Pons (tissue), 1 donor: ENCODE measurements around the gene PARG.
"Not testable (repeated sequence)": the region's sequence is repeated elsewhere in the genome, so short reads cannot be mapped to it uniquely, and the experiment has no call there.

Source experiments
- DNase-seq: peaks from one replicate; pipeline ENCODE4 v3.0.0-alpha.2; 2016; ENCODE audit warnings: low spot score

The PARG gene

DNA sequence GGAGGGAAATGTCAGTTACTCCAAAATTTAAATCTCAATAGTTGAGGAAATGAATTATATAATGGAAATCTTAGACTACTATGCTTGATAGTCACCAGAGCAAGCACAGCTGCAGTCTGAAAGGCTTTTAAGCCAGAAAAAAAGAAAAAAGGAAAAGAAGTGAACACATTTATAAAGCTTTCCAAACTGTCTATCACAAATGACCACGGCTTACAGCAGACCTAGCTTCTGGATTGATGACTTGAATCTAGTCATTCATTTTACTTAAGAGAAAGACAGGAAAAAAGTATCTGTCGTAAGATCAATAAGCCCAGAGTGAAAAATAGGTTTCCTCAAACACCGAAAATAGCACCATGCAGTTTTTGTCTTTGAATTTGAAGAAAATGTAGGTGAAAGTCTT lies 111.8 kb downstream of the PARG start:
- no peak for DNase-seq

DNA sequence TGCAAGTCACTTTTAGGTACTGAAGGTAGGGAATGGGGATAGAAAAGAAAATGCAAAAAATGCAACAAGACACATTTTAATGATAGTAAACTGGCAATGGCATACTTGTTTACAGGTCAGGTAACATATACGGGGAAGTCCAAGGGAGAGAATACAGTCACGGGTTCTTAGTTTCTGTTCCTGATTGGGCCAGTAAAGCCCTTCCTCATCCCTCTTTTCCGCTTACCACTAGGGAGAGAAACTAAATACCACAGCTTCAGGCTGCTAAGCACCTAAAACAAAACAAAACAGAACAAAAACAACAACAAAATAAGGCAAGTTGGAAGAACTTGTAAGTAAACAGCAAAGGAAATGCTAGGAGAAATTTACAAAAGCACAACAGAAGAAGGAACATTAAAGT lies 114.5 kb downstream of the PARG start:
- DNase-seq = peak; percentile 33

DNA sequence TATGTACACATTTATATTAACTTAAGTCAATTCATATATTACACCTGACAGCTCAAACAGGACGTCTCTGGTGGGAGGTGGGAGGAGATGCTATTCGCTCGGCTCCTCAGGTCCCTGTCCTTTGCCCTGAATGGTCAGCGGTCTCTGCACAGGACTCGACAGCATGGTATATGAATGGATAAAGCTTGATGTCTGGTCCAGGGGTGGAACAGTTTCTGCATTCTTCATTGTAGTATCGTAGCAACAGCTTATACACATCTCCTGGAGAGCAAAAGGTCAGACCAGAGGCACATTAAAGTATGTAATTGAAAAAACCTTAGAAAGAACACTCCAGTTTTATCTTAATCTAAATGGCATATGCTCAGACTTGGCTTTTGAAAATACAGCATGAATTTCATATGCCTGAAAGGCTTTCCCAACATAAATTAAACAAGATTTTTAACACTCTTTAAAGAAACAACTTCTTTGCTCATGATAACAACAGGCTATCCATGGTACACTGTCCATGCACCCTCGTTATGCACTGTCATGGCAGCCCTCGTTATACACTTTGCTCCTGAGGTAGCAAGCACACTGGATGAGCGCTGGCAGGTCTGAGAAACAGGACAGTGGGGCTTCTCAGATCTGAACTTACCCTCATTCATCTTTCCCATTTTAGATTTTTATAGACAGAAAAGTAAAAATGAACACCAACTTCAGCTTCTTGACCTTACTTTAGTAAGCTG lies 122.4 kb downstream of the PARG start:
- no peak for DNase-seq

DNA sequence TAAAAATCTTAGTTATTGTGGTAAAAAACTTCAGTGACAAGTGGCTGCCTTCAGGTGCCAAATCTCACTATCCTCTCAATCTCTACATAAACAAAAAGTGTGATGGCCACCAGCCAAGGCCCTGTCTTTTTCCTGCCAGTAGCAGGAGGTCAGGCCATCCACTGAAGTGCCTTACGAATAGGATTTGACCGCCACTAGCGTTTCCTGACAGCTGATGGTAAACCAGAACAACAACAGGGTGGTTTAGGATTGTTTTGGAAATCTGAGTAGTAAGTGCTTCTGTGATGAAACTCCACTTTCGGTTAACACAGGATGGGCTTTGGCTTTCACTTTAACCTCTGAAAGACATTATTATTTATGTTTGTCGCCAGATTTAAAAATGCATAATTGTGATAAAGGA lies 124.0 kb downstream of the PARG start:
- DNase-seq = no peak

DNA sequence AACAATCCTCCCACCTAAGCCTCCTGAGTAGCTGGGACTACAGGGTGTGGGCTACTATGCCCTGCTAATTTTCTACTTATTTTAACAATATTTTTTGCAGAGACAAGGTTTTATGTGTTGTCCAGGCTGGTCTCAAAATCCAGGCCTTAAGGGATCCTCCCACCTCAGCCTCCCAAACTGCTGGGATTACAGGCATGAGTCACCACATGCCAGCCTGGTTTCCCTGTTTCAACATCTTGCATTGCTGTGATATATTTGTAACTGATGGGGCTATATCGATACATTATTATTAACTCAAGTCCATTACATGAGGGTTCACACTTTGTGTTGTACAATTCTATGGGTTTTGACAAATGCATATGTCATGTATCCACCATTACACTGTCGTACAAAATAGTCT lies 137.8 kb downstream of the PARG start:
- no peak for DNase-seq

DNA sequence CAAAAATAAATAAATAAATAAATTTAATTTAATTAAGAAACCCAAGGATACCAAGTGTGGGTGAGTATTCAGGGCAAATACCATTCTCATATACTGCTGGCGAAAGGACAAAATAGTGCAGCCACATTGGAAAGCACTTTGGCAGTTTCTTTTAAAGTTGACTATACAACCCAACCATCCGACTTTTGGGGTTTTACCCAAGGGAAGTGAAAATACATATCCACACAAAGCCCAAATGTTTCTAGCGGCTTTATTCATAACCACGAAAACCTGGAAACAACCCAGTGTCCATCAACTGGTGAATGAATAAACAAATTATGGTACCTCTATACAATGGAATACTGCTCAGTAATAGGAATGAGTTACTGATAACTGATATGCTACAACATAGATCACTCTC lies 143.6 kb downstream of the PARG start:
- DNase-seq = no peak

DNA sequence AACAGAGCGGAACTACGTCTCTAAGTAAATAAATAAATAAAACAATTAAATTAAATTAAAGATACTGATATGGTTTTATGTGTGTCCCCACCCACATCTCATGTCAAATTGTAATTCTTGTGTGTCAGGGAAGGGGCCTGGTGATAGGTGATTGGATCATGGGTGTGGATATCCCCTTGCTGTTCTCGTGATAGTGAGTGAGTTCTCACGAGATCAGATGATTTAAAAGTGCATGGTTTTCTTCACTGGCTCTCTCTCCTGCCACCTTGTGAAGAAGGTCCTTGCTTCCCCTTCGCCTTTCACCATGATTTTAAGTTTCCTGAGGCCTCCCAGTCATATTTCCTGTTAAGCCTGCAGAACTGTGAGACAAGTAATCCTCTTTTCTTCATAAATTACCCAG lies 150.7 kb downstream of the PARG start:
- DNase-seq = no peak

DNA sequence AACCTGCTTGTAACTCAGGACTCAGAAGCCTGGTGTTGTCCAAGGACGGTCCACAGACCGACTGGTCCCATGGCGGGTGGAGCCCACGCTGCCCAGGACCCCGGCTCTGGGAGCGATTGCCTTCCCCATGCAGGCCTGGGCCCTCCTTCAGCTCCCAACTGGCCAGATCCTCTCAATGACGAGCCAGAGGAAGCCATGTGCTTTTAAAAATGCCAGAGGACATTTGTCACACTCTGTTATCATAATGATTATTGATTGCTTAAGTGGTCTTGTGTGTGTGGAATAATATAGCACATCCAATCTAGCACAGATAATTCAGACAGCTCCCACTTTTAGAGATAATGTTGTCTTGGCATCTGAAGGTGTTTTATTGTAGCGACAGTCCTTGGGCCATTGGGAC lies 157.1 kb downstream of the PARG start:
- DNase-seq = no peak

DNA sequence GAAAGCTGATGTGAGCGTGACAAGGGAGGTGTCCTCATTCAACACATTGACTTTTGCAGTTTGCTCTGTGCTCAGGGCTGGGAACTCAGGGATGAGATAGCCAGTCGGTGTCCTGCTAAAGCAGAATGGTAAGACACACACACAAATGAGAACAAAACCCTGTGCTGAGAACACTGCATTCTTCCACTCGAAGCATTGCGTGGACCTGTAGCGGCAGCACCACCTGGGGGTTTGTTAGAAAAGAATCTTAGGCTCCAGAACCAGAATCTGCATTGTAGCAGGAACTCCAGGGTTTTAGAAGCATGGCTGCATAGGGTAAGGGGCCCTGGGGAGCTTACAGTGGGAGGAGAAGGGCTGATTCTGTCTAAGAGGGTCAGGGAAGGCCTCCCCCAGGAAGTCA lies 158.2 kb downstream of the PARG start:
- no peak for DNase-seq

DNA sequence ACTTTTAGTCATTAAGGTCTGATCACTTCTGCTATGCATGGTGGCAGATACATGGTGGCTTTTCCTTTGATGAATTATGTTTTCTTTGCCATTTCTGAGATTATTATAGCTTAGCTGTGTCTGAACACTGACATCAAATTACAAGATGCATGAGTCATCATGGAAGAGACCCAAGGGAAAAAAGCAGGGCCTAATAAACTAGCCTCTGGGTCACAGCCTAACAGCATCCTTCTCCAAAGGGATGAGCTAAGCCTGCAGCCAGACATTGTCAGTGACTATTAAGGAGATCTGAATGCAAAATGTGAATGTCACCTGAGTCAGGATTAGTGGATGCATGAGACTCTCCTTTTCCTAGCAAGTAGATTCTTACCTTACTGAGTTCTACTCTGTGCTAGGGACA lies 160.6 kb downstream of the PARG start:
- no peak for DNase-seq

DNA sequence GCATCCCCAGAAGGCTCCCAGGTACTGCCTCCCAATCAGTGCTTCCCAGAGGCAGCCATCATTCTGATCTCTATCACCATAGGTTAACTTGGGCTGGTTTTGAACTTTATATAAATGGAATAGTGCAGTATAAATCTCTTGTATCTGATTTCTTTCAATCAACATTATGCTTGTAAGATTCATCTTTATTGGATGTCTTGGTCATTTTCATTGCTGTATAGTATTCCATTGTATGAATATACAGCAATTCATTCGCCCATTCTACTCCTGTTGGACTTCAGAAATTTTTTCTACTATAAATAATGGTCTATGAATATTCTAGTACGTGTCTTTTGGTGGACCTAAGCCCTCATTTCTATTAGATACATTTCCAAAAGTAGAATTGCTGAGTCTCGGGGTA lies 163.6 kb downstream of the PARG start:
- DNase-seq = no peak

DNA sequence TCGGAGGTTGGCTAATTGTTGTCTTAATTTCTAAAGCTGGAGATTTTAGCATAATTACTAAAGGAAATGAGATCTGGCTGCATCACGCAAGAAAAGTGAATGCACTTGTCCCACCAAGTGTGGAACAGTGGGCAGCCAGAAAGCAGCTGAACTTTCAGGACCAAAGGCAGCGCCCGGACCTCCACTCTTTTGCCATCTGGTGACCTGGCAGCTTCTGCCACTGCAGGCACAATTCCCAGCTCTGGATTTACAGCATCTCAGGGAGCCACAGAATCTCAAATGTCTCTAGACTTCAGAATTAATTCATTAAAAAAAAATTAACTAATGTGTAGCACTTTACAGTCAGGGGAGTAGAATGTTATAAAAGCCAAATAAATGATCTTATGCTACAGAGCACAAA lies 165.0 kb downstream of the PARG start:
- DNase-seq = no peak

DNA sequence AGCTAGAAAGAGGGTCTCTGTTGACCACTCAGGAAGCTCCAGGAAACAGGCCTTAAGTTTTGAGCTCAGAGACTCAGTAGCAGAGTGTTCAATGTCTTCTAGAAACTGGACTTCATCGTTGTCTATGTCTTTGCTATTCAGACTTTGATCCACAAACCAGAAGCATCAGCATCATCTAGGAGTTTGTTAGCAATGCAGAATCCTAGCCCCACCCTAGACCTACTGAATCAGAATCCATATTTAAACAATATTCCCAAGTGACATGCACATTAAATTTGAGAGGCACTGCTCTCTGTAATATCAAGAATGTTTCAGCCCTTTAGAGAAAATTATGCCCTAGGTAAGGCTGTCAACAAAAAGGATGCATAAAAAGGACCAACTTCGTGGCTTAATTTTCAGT lies 166.8 kb downstream of the PARG start:
- DNase-seq = no peak

DNA sequence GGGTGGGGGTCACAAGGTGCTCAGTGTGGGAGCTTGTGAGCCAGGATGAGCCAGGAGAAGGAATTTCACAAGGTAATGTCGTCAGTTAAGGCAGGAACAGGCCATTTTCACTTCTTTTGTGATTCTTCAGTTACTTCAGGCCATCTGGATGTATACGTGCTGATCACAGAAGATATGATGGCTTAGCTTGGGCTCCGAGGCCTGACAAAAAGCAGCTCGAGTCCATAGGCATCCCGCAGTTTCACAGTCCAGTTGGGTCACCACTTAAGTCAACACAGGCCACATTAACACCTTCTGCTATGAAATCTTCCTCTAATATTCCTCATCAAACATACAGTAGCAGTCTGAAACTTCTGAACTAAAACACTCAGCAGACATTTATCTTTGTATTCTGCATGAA lies 168.9 kb downstream of the PARG start:
- not testable (repeated sequence) for DNase-seq

DNA sequence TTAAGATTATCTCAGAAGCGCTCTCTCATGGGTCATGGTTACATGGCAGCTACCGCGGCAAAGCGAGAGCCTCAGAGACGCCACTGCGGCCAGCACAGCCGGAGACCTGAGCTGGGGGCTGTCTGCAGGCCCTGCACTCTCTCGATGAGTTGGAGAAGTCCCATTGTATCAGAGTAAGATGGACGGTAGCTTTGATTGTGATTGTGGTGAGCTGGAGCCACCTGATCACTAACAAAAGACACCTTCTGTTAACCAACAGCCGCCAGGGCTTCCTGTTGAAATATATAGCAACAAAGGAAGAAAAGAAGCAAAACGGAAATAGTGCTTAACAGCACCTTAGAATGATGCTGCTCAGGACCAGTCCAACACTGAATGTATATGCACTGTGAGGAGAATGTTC lies 170.8 kb downstream of the PARG start:
- not testable (repeated sequence) for DNase-seq

DNA sequence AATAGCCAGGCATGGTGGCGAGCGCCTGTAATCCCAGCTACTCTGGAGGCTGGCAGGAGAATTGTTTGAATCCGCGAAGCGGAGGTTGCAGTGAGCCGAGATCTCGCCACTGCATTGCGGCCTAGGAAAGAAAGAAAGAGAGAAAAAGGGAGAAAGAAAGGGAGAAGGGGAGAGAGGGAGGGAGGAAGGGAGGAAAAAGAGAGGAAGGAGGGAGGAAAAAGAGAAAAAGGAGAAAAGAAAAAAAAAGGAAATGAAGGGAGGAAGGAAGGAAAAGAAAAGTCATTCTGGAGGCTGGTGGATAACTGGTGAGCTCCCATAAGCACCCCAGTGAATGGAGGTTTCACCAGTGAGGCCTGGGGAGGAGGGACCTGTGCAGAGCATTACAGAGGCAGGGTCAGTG lies 172.1 kb downstream of the PARG start:
- DNase-seq = no peak

DNA sequence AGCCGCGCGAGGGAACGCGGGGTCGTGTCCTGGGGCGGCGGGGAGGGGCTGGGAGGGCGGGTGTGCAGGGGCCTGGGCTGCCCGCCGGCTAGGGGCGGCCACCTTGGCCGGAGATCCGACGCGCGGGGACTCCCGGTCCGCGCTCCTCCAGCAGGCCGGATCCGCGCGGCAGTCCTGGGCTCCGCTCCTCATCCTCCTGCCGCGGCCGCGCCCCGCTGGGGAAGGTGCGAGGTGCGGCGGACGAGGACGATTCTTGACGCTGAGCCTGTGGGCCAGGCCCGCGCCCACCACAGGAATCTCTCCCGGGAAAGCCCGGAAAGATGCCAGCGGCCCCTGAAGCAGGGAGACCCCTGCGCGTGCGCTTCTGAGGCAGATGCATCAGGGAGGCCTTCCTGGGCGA lies 173.1 kb downstream of the PARG start:
- DNase-seq = no peak

DNA sequence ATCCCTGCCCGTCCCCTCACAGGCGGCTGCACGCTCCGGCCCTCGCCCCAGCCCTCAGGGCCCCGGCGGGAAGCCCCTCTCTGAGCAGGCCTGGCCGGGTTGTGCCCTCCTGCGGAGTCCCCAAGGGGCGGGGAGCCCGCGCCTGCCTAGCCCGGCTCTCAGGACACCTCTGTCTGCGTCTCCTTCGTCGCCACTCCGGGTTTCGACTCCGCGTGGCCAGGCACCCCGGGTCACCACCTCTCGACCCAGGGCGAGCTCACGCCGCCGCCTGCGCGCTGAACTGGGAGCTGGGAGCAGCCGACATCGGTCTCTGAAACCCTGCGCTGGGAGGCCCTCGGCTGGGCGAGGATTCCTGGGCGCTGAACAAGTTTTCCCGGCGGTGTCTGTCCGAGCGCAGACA lies 173.5 kb downstream of the PARG start:
- no peak for DNase-seq
